SK-N-SH (cell line): ENCODE measurements around the gene OR2H2.

ENCODE experiments used
- CTCF ChIP-seq: fragments of 200-600 bp; sonication (generic); IDR thresholded peaks from 2 replicates; pipeline ENCODE4 v1.6.1; 2017; ENCODE audit warnings: antibody characterized with exemption, mild to moderate bottlenecking, moderate library complexity
- FOSL2 ChIP-seq: IDR thresholded peaks from 2 replicates; pipeline ENCODE4 v1.4.0; 2012; ENCODE audit warnings: low read depth, mild to moderate bottlenecking, moderate library complexity, borderline replicate concordance
- NFIC ChIP-seq: IDR thresholded peaks from 2 replicates; pipeline ENCODE4 v1.4.0; 2012; ENCODE audit warnings: borderline replicate concordance
- RFX5 ChIP-seq: IDR thresholded peaks from 2 replicates; pipeline ENCODE4 v1.6.1; 2012; ENCODE audit warnings: mild to moderate bottlenecking, improper control_type of control experiment, low read length
- SMC3 ChIP-seq: IDR thresholded peaks from 2 replicates; pipeline ENCODE4 v1.6.1; 2012; ENCODE audit warnings: low read depth, low read length, improper control_type of control experiment

- no peak for TF ChIP-seq FOSL2
- no peak for TF ChIP-seq RFX5
- TF ChIP-seq NFIC = no peak
- no peak for TF ChIP-seq CTCF
- TF ChIP-seq SMC3 = no peak
These were observed 47.2 kb downstream of the OR2H2 start for GRCh38 chr6:29631860-29632731.
